ENCODE results near the gene CLDN18.

Gene CLDN18

GRCh38 chr3:138009476-138010272 is at the start of gene CLDN18:
CLDN18 (plus strand) TSS chr3:138010165; CDS start chr3:138010226, 61 bp downstream.
- DNase-seq: no peak

- DNase-seq: no peak
Observed at GRCh38 chr3:137962251-137962650, 47.7 kb upstream of the CLDN18 start.

GRCh38 chr3:137963463-137963862 is 46.5 kb upstream of the CLDN18 start:
- no peak for DNase-seq

GRCh38 chr3:137970914-137971831 is 38.8 kb upstream of the CLDN18 start:
- peak; percentile 67 for DNase-seq

- no peak for DNase-seq
Observed at GRCh38 chr3:137972396-137972795, 37.6 kb upstream of the CLDN18 start.

GRCh38 chr3:137978328-137978727 is 31.6 kb upstream of the CLDN18 start:
- DNase-seq: no peak

- no peak for DNase-seq
Observed at GRCh38 chr3:137987723-137988122, 22.2 kb upstream of the CLDN18 start.

GRCh38 chr3:137988152-137988551 is 21.8 kb upstream of the CLDN18 start:
- no peak for DNase-seq

GRCh38 chr3:137988982-137989381 is 21.0 kb upstream of the CLDN18 start:
- no peak for DNase-seq

GRCh38 chr3:137990427-137990826 is 19.5 kb upstream of the CLDN18 start:
- DNase-seq: no peak

- DNase-seq: no peak
Observed at GRCh38 chr3:137992592-137992991, 17.4 kb upstream of the CLDN18 start.

GRCh38 chr3:137998121-137999042 is 11.6 kb upstream of the CLDN18 start:
- DNase-seq: peak; percentile 74

GRCh38 chr3:138003069-138003468 is 6.9 kb upstream of the CLDN18 start:
- no peak for DNase-seq

GRCh38 chr3:138005627-138006026 is 4.3 kb upstream of the CLDN18 start:
- no peak for DNase-seq

GRCh38 chr3:138007898-138008297 is 2.1 kb upstream of the CLDN18 start:
- no peak for DNase-seq

GRCh38 chr3:138010273-138010590 is 267 bp downstream of the CLDN18 start:
- DNase-seq: no peak

GRCh38 chr3:138011722-138012121 is 1.8 kb downstream of the CLDN18 start:
- DNase-seq: no peak

GRCh38 chr3:138012526-138012925 is 2.6 kb downstream of the CLDN18 start:
- DNase-seq: no peak

GRCh38 chr3:138016065-138016464 is 6.1 kb downstream of the CLDN18 start:
- no peak for DNase-seq

- no peak for DNase-seq
Observed at GRCh38 chr3:138019281-138020069, 9.5 kb downstream of the CLDN18 start.

- no peak for DNase-seq
Observed at GRCh38 chr3:138023754-138024153, 13.8 kb downstream of the CLDN18 start.

GRCh38 chr3:138025553-138025952 is 15.6 kb downstream of the CLDN18 start:
- DNase-seq: no peak
